ENCODE measurements around the gene INTS2.

DNA sequence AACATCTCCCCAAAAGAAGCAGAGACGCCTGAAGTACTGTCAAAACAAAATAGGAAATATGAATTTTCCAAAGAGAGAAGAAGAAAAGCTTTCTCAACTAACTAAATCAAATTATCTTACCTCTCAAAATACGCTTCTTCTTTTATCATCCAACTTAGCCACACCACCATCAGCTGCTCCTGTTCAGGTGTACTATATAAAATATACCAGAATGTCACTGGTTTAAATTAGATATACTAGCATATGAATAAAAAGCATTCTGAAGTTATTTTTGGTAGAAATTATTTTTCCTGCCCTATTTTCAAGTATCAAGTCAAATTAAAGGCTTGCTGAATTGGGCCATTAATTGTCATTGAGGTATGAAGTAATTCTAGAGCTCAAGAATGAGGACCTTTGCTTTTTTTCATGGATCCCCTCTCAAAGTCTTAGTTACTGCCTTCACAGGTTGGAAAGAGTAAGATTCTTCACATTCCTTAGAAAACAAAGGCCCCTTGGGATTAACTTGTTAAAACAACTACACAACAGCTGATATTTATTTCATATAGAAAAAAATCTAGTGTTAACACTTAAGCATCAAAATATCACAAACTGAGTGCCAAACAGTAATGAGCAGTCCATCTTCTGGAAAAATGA, 30.1 kb downstream of the INTS2 start:
- TF ChIP-seq EP300 (IDR thresholded peaks at IDR 0.05; ENCODE audit: borderline replicate concordance in 1 of 2, low read depth in 1 of 2, low read length in 1 of 2) = no peak
- TF ChIP-seq, protein P1, sequence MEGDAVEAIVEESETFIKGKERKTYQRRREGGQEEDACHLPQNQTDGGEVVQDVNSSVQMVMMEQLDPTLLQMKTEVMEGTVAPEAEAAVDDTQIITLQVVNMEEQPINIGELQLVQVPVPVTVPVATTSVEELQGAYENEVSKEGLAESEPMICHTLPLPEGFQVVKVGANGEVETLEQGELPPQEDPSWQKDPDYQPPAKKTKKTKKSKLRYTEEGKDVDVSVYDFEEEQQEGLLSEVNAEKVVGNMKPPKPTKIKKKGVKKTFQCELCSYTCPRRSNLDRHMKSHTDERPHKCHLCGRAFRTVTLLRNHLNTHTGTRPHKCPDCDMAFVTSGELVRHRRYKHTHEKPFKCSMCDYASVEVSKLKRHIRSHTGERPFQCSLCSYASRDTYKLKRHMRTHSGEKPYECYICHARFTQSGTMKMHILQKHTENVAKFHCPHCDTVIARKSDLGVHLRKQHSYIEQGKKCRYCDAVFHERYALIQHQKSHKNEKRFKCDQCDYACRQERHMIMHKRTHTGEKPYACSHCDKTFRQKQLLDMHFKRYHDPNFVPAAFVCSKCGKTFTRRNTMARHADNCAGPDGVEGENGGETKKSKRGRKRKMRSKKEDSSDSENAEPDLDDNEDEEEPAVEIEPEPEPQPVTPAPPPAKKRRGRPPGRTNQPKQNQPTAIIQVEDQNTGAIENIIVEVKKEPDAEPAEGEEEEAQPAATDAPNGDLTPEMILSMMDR (IDR thresholded peaks at IDR 0.05) = no peak
- TF ChIP-seq, protein P2, sequence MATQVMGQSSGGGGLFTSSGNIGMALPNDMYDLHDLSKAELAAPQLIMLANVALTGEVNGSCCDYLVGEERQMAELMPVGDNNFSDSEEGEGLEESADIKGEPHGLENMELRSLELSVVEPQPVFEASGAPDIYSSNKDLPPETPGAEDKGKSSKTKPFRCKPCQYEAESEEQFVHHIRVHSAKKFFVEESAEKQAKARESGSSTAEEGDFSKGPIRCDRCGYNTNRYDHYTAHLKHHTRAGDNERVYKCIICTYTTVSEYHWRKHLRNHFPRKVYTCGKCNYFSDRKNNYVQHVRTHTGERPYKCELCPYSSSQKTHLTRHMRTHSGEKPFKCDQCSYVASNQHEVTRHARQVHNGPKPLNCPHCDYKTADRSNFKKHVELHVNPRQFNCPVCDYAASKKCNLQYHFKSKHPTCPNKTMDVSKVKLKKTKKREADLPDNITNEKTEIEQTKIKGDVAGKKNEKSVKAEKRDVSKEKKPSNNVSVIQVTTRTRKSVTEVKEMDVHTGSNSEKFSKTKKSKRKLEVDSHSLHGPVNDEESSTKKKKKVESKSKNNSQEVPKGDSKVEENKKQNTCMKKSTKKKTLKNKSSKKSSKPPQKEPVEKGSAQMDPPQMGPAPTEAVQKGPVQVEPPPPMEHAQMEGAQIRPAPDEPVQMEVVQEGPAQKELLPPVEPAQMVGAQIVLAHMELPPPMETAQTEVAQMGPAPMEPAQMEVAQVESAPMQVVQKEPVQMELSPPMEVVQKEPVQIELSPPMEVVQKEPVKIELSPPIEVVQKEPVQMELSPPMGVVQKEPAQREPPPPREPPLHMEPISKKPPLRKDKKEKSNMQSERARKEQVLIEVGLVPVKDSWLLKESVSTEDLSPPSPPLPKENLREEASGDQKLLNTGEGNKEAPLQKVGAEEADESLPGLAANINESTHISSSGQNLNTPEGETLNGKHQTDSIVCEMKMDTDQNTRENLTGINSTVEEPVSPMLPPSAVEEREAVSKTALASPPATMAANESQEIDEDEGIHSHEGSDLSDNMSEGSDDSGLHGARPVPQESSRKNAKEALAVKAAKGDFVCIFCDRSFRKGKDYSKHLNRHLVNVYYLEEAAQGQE (IDR thresholded peaks at IDR 0.05; ENCODE audit: low read depth, low read length) = no peak
- no peak for TF ChIP-seq TEAD4 (IDR thresholded peaks at IDR 0.05; ENCODE audit: borderline replicate concordance, insufficient read depth)
- TF ChIP-seq PBX3 (IDR thresholded peaks at IDR 0.05) = no peak
- no peak for TF ChIP-seq RCOR1 (IDR thresholded peaks at IDR 0.05; ENCODE audit: low read length)
- TF ChIP-seq TCF12 (IDR thresholded peaks at IDR 0.05) = no peak
- TF ChIP-seq POLR2AphosphoS5 (IDR thresholded peaks at IDR 0.05; ENCODE audit: low read depth, low read length) = no peak
- no peak for TF ChIP-seq MXI1 (IDR thresholded peaks at IDR 0.05; ENCODE audit: low read depth, low read length)
- no peak for TF ChIP-seq RFX5 (IDR thresholded peaks at IDR 0.05; ENCODE audit: low read length)
